Gastroesophageal sphincter (tissue), 4 donors: ENCODE results near the gene PDCL2. TPM values are rescaled to one million over a fixed set of nuclear protein-coding genes. Genes with fewer than 3 reads are reported as not detected.
A peak's percentile ranks its signal among the peaks of the same experiment; 100 is the strongest.
"Not testable (repeated sequence)": the region's sequence is repeated elsewhere in the genome, so short reads cannot be mapped to it uniquely, and the experiment has no call there.

Experiments
- ATAC-seq: fragments of 150-250 bp; one replicate; pipeline ENCODE4 v1.9.1; 2016; ENCODE audit warnings: mild to moderate bottlenecking, moderate library complexity
- H3K27ac ChIP-seq, 4 donors: fragments of 200-600 bp; sonication (generic) in 3 of 4; 1 replicate in 3 of 4; 2 replicates in 1 of 4; pipeline ENCODE4 v1.5.1; 2016 to 2019
- H3K27me3 ChIP-seq: fragments of 200-600 bp; sonication (generic); one replicate; pipeline ENCODE4 v1.5.1; 2019
- H3K36me3 ChIP-seq, 2 donors: fragments of 200-600 bp; sonication (generic); one replicate each; pipeline ENCODE4 v1.5.1; 2019; ENCODE audit warnings: control low read depth in 1 of 2
- H3K4me1 ChIP-seq, 3 donors: fragments of 200-600 bp; sonication (generic); 1 replicate in 2 of 3; 2 replicates in 1 of 3; pipeline ENCODE4 v1.5.1; 2016 to 2019; ENCODE audit warnings: control low read depth in 2 of 3
- H3K4me3 ChIP-seq, 2 donors: fragments of 200-600 bp; sonication (generic); one replicate each; pipeline ENCODE4 v1.5.1; 2019; ENCODE audit warnings: mild to moderate bottlenecking in 1 of 2, moderate library complexity in 1 of 2
- H3K9me3 ChIP-seq, 3 donors: fragments of 200-600 bp; sonication (generic); one replicate each; pipeline ENCODE4 v1.5.1; 2017 to 2019; ENCODE audit warnings: control low read depth in 2 of 3
- EP300 ChIP-seq: sonication (generic); formaldehyde crosslinking; IDR thresholded peaks from one replicate; pipeline ENCODE4 v1.6.1; 2017; ENCODE audit warnings: antibody characterized with exemption, mild to moderate bottlenecking
- POLR2A ChIP-seq, 2 donors: fragments of 450-650 bp; IDR thresholded peaks; one replicate each; pipeline ENCODE4 v1.6.1; 2017; ENCODE audit warnings: antibody characterized with exemption in 2 of 2, mild to moderate bottlenecking in 2 of 2, moderate library complexity in 1 of 2
- POLR2AphosphoS5 ChIP-seq: sonication (generic); formaldehyde crosslinking; IDR thresholded peaks from one replicate; pipeline ENCODE4 v1.6.1; 2017; ENCODE audit warnings: antibody characterized with exemption
- WGBS, 2 donors: methylation state at CpG; one replicate each; pipeline ENCODE4 v1.1.5; 2018; ENCODE audit warnings: low coverage in 1 of 2; 5-methylcytosine and 5-hydroxymethylcytosine counted together
- total RNA-seq, 4 donors: library from RNA; depleted of rRNA; stranded (reverse); fragments of >200 nt; gene quantifications; one replicate each; pipeline ENCODE4 v1.1.0, GENCODE V29; 2016
- TF ChIP-seq, protein P1 (sequence below), 4 experiments: fragments of 200-600 bp in 2 of 4; fragments of 450-650 bp in 2 of 4; sonication (generic) in 1 of 4; IDR thresholded peaks; one replicate each; pipeline ENCODE4 v1.5.1; 2017 to 2019; ENCODE audit warnings: antibody characterized with exemption in 4 of 4, mild to moderate bottlenecking in 2 of 4, moderate library complexity in 2 of 4

The PDCL2 gene
- total RNA-seq, 4 donors from 2014 or later = not detected

DNA sequence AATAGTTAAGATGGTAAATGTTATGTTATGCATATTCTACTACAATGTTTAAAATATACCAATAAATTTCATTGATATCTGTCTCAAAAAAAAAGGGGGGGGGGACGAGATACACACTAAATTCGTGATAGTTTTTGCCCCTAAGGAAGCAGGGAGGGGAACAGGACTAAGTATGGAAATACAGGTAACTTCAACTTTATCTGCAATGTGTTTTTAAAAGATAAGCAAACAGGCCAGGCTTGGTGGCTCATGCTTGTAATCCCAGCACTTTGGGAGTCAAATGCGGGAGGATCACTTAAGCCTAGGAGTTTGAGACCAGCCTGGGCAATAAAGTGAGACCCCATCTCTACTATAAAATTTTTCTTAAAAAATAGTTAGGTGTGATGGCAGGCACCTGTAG is 31.9 kb downstream of the PDCL2 start:
- no peak for ATAC-seq
- H3K4me1 ChIP-seq = no peaks in the 10 kb centered on the region
- H3K27me3 ChIP-seq = no peaks in the 10 kb centered on the region
- no peaks in the 10 kb centered on the region for H3K9me3 ChIP-seq
- no peaks in the 10 kb centered on the region for H3K36me3 ChIP-seq
- no peak overlapping the region for H3K4me3 ChIP-seq
- H3K27ac ChIP-seq = no peak overlapping the region
- 69 to 82% methylated on average over 3 of the region's 3 CpGs for WGBS, 2 donors
- TF ChIP-seq POLR2A (IDR thresholded peaks at IDR 0.05) (no peak), EP300 (no peak), POLR2AphosphoS5 (no peak)
- TF ChIP-seq, protein P1, sequence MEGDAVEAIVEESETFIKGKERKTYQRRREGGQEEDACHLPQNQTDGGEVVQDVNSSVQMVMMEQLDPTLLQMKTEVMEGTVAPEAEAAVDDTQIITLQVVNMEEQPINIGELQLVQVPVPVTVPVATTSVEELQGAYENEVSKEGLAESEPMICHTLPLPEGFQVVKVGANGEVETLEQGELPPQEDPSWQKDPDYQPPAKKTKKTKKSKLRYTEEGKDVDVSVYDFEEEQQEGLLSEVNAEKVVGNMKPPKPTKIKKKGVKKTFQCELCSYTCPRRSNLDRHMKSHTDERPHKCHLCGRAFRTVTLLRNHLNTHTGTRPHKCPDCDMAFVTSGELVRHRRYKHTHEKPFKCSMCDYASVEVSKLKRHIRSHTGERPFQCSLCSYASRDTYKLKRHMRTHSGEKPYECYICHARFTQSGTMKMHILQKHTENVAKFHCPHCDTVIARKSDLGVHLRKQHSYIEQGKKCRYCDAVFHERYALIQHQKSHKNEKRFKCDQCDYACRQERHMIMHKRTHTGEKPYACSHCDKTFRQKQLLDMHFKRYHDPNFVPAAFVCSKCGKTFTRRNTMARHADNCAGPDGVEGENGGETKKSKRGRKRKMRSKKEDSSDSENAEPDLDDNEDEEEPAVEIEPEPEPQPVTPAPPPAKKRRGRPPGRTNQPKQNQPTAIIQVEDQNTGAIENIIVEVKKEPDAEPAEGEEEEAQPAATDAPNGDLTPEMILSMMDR (IDR thresholded peaks at IDR 0.05) = no peak

DNA sequence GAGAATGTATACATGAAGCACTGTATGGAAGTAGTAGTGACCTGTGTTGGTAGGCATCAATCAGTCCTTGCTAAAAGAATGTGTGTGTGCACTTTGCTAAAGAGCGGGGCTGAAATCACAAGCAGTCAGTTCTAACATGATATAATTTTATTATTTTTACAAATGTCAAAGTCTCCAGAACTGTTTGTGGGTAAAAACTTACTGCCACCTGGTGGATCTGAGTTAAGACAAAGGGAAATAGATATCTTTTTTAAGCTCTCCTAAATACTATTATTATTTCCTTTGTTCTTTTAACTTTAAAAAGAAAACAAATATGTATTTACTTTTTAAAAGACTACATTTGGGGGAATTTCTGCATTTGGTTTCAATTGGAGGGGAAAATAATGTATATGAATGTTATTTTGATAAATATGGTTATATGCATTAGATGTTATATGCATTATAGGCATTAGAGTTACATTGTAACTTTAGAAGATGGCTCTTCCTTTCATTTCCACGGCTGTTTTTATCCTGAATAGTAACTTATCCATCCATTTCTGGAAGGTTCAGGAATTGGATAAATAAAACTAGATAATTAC is 37.5 kb downstream of the PDCL2 start:
- Histone ChIP-seq H3K36me3 (no peaks in the 10 kb centered on the region), H3K27ac (no peak overlapping the region), H3K4me1 (peaks cover 0 to 9% (median 0%) of the 10 kb centered on the region in 3 donors), H3K27me3 (no peaks in the 10 kb centered on the region), H3K9me3 (no peaks in the 10 kb centered on the region), H3K4me3 (no peak overlapping the region)
- TF ChIP-seq POLR2AphosphoS5 (no peak), EP300 (no peak), POLR2A (IDR thresholded peaks at IDR 0.05) (no peak)
- TF ChIP-seq, protein P1 (IDR thresholded peaks at IDR 0.05) = peak; percentile 18 to 62 (median 33)
- no peak for ATAC-seq
- 28 to 29% methylated on average over 2 of the region's 2 CpGs for WGBS, 2 donors

DNA sequence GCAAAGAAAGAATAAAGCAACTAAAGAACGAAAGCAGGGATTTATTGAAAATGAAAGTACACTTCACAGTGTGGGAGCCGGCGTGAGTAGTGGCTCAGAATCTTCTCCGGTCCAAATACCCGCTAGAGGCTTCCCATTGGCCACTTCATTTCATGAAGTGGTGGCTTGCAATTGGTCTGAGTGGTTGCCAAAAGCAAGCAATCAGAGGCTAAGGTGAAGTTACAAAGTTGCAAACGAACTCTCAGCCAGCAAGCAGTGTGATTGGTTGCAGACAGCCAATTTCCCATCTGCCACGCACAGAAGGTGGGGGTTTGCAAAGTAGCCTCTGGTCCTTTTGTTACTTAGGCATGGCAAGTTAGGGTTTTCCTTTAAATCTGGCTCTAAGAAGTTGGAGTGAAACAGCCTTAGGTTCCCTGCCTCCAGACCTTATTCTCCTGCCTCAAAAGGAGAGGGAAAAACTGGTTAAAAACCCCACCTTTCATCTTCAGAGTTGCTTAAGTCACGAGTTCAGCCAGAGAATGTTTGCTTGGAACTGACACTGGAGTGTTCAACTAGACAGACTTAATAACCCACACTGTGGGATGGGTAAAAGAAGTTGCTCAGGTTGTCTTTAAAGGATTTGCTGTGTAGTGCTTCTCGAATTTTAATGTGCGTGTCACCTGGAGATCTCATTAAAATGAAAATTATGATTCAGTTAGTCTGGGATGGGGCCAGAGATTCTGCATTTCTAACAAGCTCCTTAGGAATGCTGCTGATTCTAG is 38.4 kb downstream of the PDCL2 start:
- H3K4me1 ChIP-seq = peaks cover 0 to 9% (median 0%) of the 10 kb centered on the region in 3 donors
- peak overlapping the region; percentile 24 to 37 for H3K4me3 ChIP-seq
- no peaks in the 10 kb centered on the region for H3K36me3 ChIP-seq
- no peaks in the 10 kb centered on the region for H3K9me3 ChIP-seq
- no peak for TF ChIP-seq EP300
- no peak for TF ChIP-seq POLR2AphosphoS5
- TF ChIP-seq POLR2A (IDR thresholded peaks at IDR 0.05) = no peak
- TF ChIP-seq, protein P1 (IDR thresholded peaks at IDR 0.05) = no peak
- WGBS, 2 donors = 41 to 48% methylated on average over 6 to 9 of the region's 10 CpGs
- H3K27me3 ChIP-seq = no peaks in the 10 kb centered on the region
- peak overlapping the region in 3 of 4 donors; percentile 18 to 46 (median 30) for H3K27ac ChIP-seq
- ATAC-seq = peak; percentile 77

DNA sequence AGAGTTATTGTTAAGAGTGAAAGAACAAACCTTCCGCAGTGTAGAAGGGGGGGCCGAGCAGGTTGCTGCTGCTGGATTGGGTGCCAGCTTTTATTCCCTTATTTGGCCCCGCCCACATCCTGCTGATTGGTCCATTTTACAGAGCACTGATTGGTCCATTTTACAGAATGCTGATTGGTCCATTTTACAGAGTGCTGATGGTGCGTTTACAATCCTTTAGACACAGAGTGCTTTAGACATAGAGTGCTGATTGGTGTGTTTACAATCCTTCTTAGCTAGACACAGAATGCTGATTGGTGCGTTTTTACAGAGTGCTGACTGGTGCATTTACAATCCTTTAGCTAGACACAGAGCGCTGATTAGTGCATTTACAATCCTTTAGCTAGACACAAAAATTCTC is 40.1 kb downstream of the PDCL2 start:
- H3K27me3 ChIP-seq, H3K4me3 ChIP-seq, H3K9me3 ChIP-seq, H3K36me3 ChIP-seq, ATAC-seq, H3K27ac ChIP-seq: not testable (repeated sequence)
- peaks cover 0 to 19% (median 6%) of the 10 kb centered on the region in 3 donors for H3K4me1 ChIP-seq
- 84 to 88% methylated on average over 3 to 5 of the region's 6 CpGs for WGBS, 2 donors

DNA sequence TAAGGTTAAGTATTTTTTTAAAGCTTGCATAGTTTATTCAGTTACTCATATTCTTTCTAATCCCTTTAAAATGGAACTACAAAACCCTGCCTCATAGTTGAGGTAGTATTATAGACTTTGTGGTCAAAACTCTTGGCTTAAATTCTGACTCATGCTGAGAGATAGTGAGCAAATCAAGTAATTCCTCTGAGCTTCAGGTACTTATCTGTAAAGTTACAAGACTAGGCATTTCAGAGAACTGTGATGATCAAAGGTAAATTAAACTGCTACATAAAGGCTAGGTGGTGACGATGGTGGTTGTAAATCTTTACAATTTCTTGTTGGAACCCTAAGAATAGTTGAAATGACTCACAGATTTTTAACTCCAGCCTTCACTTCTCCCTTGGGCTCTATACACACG is 42.2 kb downstream of the PDCL2 start:
- TF ChIP-seq, protein P1 (IDR thresholded peaks at IDR 0.05) = no peak
- TF ChIP-seq POLR2A (IDR thresholded peaks at IDR 0.05) = no peak
- no peak for TF ChIP-seq EP300
- TF ChIP-seq POLR2AphosphoS5 = no peak
- H3K9me3 ChIP-seq = no peaks in the 10 kb centered on the region
- H3K4me3 ChIP-seq = no peak overlapping the region
- peaks cover 0 to 26% (median 6%) of the 10 kb centered on the region in 3 donors for H3K4me1 ChIP-seq
- no peaks in the 10 kb centered on the region for H3K36me3 ChIP-seq
- no peaks in the 10 kb centered on the region for H3K27me3 ChIP-seq
- H3K27ac ChIP-seq = no peak overlapping the region
- no peak for ATAC-seq
- 75 to 92% methylated on average over 2 of the region's 2 CpGs for WGBS, 2 donors
